AG08395 (cell line): Measurements from ENCODE around the gene BTBD3.

ENCODE experiments used
- DNase-seq: peaks from one replicate; pipeline ENCODE4 v3.0.0; 2012; ENCODE audit warnings: mixed read lengths, low spot score

The BTBD3 gene

GRCh38 chr20:11918391-11918845 lies 725 bp downstream of the BTBD3 start:
- no peak for DNase-seq

GRCh38 chr20:11918981-11919380 lies 1.3 kb downstream of the BTBD3 start:
- DNase-seq = no peak

GRCh38 chr20:11919581-11919980 lies 1.9 kb downstream of the BTBD3 start:
- no peak for DNase-seq

- no peak for DNase-seq
Measured at GRCh38 chr20:11920083-11920482, 2.4 kb downstream of the BTBD3 start.

- no peak for DNase-seq
Measured at GRCh38 chr20:11921321-11921720, 3.6 kb downstream of the BTBD3 start.

- no peak for DNase-seq
Measured at GRCh38 chr20:11922561-11922960, 4.9 kb downstream of the BTBD3 start.

GRCh38 chr20:11924923-11925322 lies 7.2 kb downstream of the BTBD3 start:
- no peak for DNase-seq

- no peak for DNase-seq
Measured at GRCh38 chr20:11926292-11926998, 8.8 kb downstream of the BTBD3 start.

- no peak for DNase-seq
Measured at GRCh38 chr20:11929947-11930346, 12.3 kb downstream of the BTBD3 start.

GRCh38 chr20:11935212-11936154 lies 17.8 kb downstream of the BTBD3 start:
- no peak for DNase-seq

- DNase-seq = no peak
Measured at GRCh38 chr20:11936157-11936556, 18.5 kb downstream of the BTBD3 start.

GRCh38 chr20:11937230-11937629 lies 19.5 kb downstream of the BTBD3 start:
- no peak for DNase-seq

GRCh38 chr20:11941593-11942246 lies 24.0 kb downstream of the BTBD3 start:
- no peak for DNase-seq

GRCh38 chr20:11943778-11944177 lies 26.1 kb downstream of the BTBD3 start:
- no peak for DNase-seq

- DNase-seq = no peak
Measured at GRCh38 chr20:11948806-11949205, 31.1 kb downstream of the BTBD3 start.

GRCh38 chr20:11949711-11950110 lies 32.0 kb downstream of the BTBD3 start:
- no peak for DNase-seq

- DNase-seq = no peak
Measured at GRCh38 chr20:11951696-11952095, 34.0 kb downstream of the BTBD3 start.

GRCh38 chr20:11952639-11953038 lies 34.9 kb downstream of the BTBD3 start:
- no peak for DNase-seq

- DNase-seq = no peak
Measured at GRCh38 chr20:11957911-11958310, 40.2 kb downstream of the BTBD3 start.

- DNase-seq = no peak
Measured at GRCh38 chr20:11958855-11959254, 41.2 kb downstream of the BTBD3 start.

- no peak for DNase-seq
Measured at GRCh38 chr20:11965602-11966001, 47.9 kb downstream of the BTBD3 start.

- no peak for DNase-seq
Measured at GRCh38 chr20:11966186-11966585, 48.5 kb downstream of the BTBD3 start.
